GM12873 (cell line): ENCODE measurements around the gene GPRC5C.

Experiments used
- TF ChIP-seq, protein P1 (sequence below): IDR thresholded peaks from 2 replicates; pipeline ENCODE4 v1.5.1; 2012; ENCODE audit warnings: low read depth, mild to moderate bottlenecking, moderate library complexity, low read length, control low read depth; ENCODE audit not compliant: insufficient read depth; ENCODE audit errors: missing control alignments

The GPRC5C gene

DNA sequence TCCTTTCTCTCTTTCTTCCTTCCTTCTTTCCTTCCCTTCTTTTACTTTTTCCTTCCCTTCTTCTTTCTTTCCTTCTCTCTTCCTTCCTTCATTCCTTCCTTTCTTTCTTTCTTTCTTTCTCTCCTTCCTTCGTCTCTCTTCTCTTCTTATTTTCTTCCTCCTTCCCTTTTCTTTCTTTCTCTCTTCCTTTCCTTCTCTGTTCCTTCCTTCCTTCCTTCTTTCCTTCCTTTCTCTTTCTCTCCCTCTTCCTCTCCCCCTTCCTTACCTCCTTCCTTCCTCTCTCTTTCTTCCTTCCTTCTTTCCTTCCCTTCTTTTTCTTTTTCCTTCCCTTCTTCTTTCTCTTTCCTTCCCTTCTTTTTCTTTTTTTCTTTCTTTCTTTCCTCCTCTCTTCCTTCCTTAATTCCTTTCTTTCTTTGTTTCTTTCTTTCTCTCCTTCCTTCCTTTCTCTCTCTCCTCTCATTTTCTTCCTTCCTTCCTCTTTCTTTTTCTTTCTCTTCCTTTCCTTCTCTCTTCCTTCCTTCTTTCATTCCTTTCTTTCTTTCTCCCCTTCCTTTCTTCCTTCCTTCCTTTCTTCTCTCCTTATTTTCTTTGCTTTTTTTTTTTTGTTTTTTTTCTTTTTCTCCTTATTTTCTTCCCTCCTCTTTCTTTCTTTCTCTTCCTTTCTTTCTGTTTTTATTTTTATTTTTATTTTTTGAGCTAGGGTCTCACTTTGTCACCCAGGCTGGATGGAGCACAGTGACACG is 41.8 kb upstream of the GPRC5C start:
- TF ChIP-seq, protein P1, sequence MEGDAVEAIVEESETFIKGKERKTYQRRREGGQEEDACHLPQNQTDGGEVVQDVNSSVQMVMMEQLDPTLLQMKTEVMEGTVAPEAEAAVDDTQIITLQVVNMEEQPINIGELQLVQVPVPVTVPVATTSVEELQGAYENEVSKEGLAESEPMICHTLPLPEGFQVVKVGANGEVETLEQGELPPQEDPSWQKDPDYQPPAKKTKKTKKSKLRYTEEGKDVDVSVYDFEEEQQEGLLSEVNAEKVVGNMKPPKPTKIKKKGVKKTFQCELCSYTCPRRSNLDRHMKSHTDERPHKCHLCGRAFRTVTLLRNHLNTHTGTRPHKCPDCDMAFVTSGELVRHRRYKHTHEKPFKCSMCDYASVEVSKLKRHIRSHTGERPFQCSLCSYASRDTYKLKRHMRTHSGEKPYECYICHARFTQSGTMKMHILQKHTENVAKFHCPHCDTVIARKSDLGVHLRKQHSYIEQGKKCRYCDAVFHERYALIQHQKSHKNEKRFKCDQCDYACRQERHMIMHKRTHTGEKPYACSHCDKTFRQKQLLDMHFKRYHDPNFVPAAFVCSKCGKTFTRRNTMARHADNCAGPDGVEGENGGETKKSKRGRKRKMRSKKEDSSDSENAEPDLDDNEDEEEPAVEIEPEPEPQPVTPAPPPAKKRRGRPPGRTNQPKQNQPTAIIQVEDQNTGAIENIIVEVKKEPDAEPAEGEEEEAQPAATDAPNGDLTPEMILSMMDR, result no peak

GRCh38 chr17:74390680-74391653 is 40.9 kb upstream of the GPRC5C start:
- TF ChIP-seq, protein P1, result no peak

DNA sequence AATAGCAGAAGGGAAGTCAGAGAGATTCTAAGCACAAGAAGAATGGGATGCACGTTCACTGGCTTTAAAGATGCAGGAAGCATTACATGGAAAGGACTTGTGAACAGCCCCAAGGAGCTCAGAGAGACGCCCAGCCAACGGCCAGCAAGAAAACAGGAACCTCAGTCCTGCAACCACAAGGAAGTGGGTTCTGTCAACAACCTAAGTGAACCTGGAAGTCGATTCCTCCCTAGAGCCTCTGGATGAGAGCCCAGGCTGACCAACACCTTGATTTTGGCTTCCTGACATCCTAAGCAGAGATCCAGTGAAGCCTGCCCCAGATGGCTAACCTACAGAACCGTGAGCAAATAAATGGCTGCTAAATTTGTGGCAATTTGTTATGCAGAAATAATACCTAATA is 40.1 kb upstream of the GPRC5C start:
- TF ChIP-seq, protein P1, result no peak

- TF ChIP-seq, protein P1, result no peak
Measured at GRCh38 chr17:74392848-74393247, 39.0 kb upstream of the GPRC5C start.

DNA sequence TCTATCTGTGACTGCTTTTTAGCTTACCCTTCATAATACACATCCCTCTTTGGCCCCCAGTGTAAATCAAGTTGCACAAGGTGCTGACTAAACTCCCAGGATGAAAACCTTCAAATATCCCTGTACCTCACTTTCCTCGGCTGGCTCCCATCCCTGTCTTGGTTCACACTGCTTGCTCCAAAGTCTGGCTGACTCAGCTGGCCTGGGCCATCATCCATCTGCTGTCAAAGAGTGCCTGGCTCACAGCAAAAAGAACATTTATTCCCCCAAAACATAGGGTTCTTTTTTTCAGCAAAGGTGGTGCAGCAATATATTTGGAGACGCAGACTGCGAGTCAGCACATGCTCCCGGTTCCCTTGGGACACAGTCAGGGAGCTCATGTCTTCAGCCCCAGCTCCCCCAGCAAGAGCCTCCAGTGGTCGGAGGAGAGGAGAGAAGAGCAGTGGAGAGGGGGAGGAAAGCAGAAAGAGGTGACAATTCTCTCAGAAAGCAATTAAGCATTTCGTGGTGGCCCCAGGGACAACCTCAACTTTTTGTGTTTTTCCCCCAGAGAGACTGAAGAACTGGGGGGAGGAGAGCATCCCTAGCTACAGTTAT is 38.4 kb upstream of the GPRC5C start:
- TF ChIP-seq, protein P1, result no peak

DNA sequence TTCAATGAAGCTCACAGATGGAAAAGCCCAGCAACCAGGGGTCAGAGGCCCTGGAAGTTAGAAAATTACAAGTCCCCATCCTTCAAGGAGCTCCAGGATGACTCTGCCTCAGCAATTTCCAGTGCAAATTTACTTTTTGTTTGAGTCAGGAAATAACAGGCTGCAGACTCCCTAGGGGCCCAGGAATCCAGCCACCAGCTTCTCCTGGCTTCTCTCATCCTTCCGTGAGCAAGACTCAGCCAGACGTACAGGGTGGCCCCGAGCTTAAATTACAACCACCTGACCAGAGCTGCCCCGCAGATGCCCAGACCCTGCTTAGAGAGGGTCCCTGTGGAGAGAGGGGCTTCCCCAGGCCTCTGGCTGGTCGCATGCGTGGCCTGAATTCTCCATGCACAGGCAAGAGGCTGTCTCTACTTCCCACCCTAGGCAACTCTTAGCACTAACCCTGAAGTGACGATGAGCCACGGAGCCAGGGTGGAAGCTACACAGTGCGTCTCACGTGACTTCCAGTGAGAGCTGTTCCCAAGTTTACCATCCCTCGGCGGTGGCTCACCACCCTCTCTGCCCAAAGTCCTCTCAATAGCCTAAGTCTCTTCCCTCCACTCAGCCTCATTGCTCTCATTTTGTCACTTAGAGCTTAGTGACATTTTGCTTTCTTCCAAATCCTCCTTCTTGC is 37.5 kb upstream of the GPRC5C start:
- TF ChIP-seq, protein P1, result no peak
